Measurements from ENCODE around the gene VIPR2. TPM values are rescaled to one million over a fixed set of nuclear protein-coding genes. Genes with fewer than 3 reads are reported as not detected.

VIPR2 gene
- total RNA-seq, 2 donors from 2014 or later = 0.46 to 3.0 TPM

GRCh38 chr7:159070431-159071148 is 74.1 kb downstream of the VIPR2 start:
- H3K27me3 Mint-ChIP-seq (ENCODE audit: low read depth) = no peaks in the 10 kb centered on the region
- peak overlapping the region; percentile 9 to 63 for H3K4me3 Mint-ChIP-seq
- H3K4me1 Mint-ChIP-seq (ENCODE audit: low read depth) = peaks cover 25% of the 10 kb centered on the region
- no peaks in the 10 kb centered on the region for H3K36me3 Mint-ChIP-seq (ENCODE audit: insufficient read depth in 2 of 2)
- DNase-seq (peak; percentile 25 to 51), ATAC-seq (replicated peaks in 1 of 2) (peak; percentile 86 to 90)
- no peak overlapping the region for H3K27ac Mint-ChIP-seq
- no peaks in the 10 kb centered on the region for H3K9me3 Mint-ChIP-seq

- no peaks in the 10 kb centered on the region for H3K36me3 Mint-ChIP-seq (ENCODE audit: insufficient read depth in 2 of 2)
- peaks cover 25% of the 10 kb centered on the region for H3K4me1 Mint-ChIP-seq (ENCODE audit: low read depth)
- H3K27me3 Mint-ChIP-seq (ENCODE audit: low read depth) = no peaks in the 10 kb centered on the region
- H3K27ac Mint-ChIP-seq = no peak overlapping the region
- no peaks in the 10 kb centered on the region for H3K9me3 Mint-ChIP-seq
- H3K4me3 Mint-ChIP-seq = peak overlapping the region in 1 of 2 donors; percentile 11
- DNase-seq (no peak), ATAC-seq (replicated peaks in 1 of 2) (no peak)
Observed at GRCh38 chr7:159068893-159069448, 75.7 kb downstream of the VIPR2 start.

GRCh38 chr7:159068488-159068811 is 76.2 kb downstream of the VIPR2 start:
- DNase-seq = no peak

GRCh38 chr7:159067576-159068487 is 76.8 kb downstream of the VIPR2 start:
- H3K4me3 Mint-ChIP-seq = peak overlapping the region; percentile 11 to 38
- peaks cover 25% of the 10 kb centered on the region for H3K4me1 Mint-ChIP-seq (ENCODE audit: low read depth)
- no peak for ATAC-seq (replicated peaks in 1 of 2)
- H3K27ac Mint-ChIP-seq = peak overlapping the region; percentile 1
- no peaks in the 10 kb centered on the region for H3K27me3 Mint-ChIP-seq (ENCODE audit: low read depth)
- DNase-seq = no peak
- no peaks in the 10 kb centered on the region for H3K9me3 Mint-ChIP-seq
- H3K36me3 Mint-ChIP-seq (ENCODE audit: insufficient read depth in 2 of 2) = no peaks in the 10 kb centered on the region

More at GRCh38 chr7:159068488-159068811, 76.2 kb downstream of the VIPR2 start:
- peak overlapping the region; percentile 11 to 38 for H3K4me3 Mint-ChIP-seq
- no peaks in the 10 kb centered on the region for H3K9me3 Mint-ChIP-seq
- H3K36me3 Mint-ChIP-seq (ENCODE audit: insufficient read depth in 2 of 2) = no peaks in the 10 kb centered on the region
- H3K27me3 Mint-ChIP-seq (ENCODE audit: low read depth) = no peaks in the 10 kb centered on the region
- H3K4me1 Mint-ChIP-seq (ENCODE audit: low read depth) = peaks cover 25% of the 10 kb centered on the region
- peak; percentile 53 to 56 for ATAC-seq (replicated peaks in 1 of 2)
- peak overlapping the region; percentile 1 for H3K27ac Mint-ChIP-seq

- Mint-ChIP-seq H3K27me3 (ENCODE audit: low read depth) (no peaks in the 10 kb centered on the region), H3K9me3 (no peaks in the 10 kb centered on the region), H3K4me1 (ENCODE audit: low read depth) (peaks cover 25% of the 10 kb centered on the region), H3K27ac (no peak overlapping the region), H3K36me3 (ENCODE audit: insufficient read depth in 2 of 2) (no peaks in the 10 kb centered on the region), H3K4me3 (no peak overlapping the region)
- DNase-seq = no peak
- no peak for ATAC-seq (replicated peaks in 1 of 2)
Observed at GRCh38 chr7:159066816-159067575, 77.7 kb downstream of the VIPR2 start.

- no peak for DNase-seq
- peaks cover 19% of the 10 kb centered on the region for H3K4me1 Mint-ChIP-seq (ENCODE audit: low read depth)
- no peaks in the 10 kb centered on the region for H3K9me3 Mint-ChIP-seq
- ATAC-seq (replicated peaks in 1 of 2) = no peak
- no peaks in the 10 kb centered on the region for H3K36me3 Mint-ChIP-seq (ENCODE audit: insufficient read depth in 2 of 2)
- H3K27ac Mint-ChIP-seq = no peak overlapping the region
- no peaks in the 10 kb centered on the region for H3K27me3 Mint-ChIP-seq (ENCODE audit: low read depth)
- H3K4me3 Mint-ChIP-seq = no peak overlapping the region
Observed at GRCh38 chr7:159065852-159066480, 78.7 kb downstream of the VIPR2 start.

- Mint-ChIP-seq H3K27me3 (ENCODE audit: low read depth) (no peaks in the 10 kb centered on the region), H3K4me3 (no peak overlapping the region), H3K27ac (no peak overlapping the region), H3K4me1 (ENCODE audit: low read depth) (peaks cover 9% of the 10 kb centered on the region), H3K9me3 (no peaks in the 10 kb centered on the region), H3K36me3 (ENCODE audit: insufficient read depth in 2 of 2) (no peaks in the 10 kb centered on the region)
- ATAC-seq (replicated peaks in 1 of 2) = no peak
- no peak for DNase-seq
Observed at GRCh38 chr7:159064816-159065510, 79.7 kb downstream of the VIPR2 start.

- ATAC-seq (replicated peaks in 1 of 2) (no peak), DNase-seq (no peak)
- Mint-ChIP-seq H3K4me3 (no peak overlapping the region), H3K36me3 (ENCODE audit: insufficient read depth in 2 of 2) (no peaks in the 10 kb centered on the region), H3K9me3 (no peaks in the 10 kb centered on the region), H3K27ac (no peak overlapping the region), H3K27me3 (ENCODE audit: low read depth) (no peaks in the 10 kb centered on the region), H3K4me1 (ENCODE audit: low read depth) (peaks cover 2% of the 10 kb centered on the region)
Observed at GRCh38 chr7:159064121-159064815, 80.4 kb downstream of the VIPR2 start.

GRCh38 chr7:159063046-159063840 is 81.4 kb downstream of the VIPR2 start:
- DNase-seq = no peak
- Mint-ChIP-seq H3K4me1 (ENCODE audit: low read depth) (no peaks in the 10 kb centered on the region), H3K36me3 (ENCODE audit: insufficient read depth in 2 of 2) (no peaks in the 10 kb centered on the region), H3K27me3 (ENCODE audit: low read depth) (no peaks in the 10 kb centered on the region), H3K4me3 (no peak overlapping the region), H3K27ac (no peak overlapping the region), H3K9me3 (no peaks in the 10 kb centered on the region)
- no peak for ATAC-seq (replicated peaks in 1 of 2)

GRCh38 chr7:159062569-159062968 is 82.1 kb downstream of the VIPR2 start:
- Mint-ChIP-seq H3K27ac (no peak overlapping the region), H3K27me3 (ENCODE audit: low read depth) (no peaks in the 10 kb centered on the region), H3K4me1 (ENCODE audit: low read depth) (no peaks in the 10 kb centered on the region), H3K4me3 (no peak overlapping the region), H3K9me3 (no peaks in the 10 kb centered on the region), H3K36me3 (ENCODE audit: insufficient read depth in 2 of 2) (no peaks in the 10 kb centered on the region)
- DNase-seq (no peak), ATAC-seq (replicated peaks in 1 of 2) (no peak)

GRCh38 chr7:159061674-159062212 is 82.9 kb downstream of the VIPR2 start:
- DNase-seq (no peak), ATAC-seq (replicated peaks in 1 of 2) (no peak)
- Mint-ChIP-seq H3K36me3 (ENCODE audit: insufficient read depth in 2 of 2) (no peaks in the 10 kb centered on the region), H3K9me3 (no peaks in the 10 kb centered on the region), H3K27ac (no peak overlapping the region), H3K4me1 (ENCODE audit: low read depth) (no peaks in the 10 kb centered on the region), H3K27me3 (ENCODE audit: low read depth) (no peaks in the 10 kb centered on the region), H3K4me3 (no peak overlapping the region)

All from activated T-cell treated with anti-CD3 and anti-CD28 coated beads, Interleukin-2, amount 50 U/mL, for 72 hours (primary cell).